OCI-LY3 (cell line): ENCODE results near the gene NFIB.

Experiments used
- EZH2phosphoT487 ChIP-seq: fragments of 200-600 bp; shearing (Covaris generic); IDR thresholded peaks from 2 replicates; pipeline ENCODE4 v1.6.1; 2018; ENCODE audit warnings: antibody characterized with exemption, mixed run types, low read depth
- TF ChIP-seq, protein P1 (sequence below): fragments of 200-600, 300-600 bp; sonication (generic); IDR thresholded peaks from 2 replicates; pipeline ENCODE4 v1.5.1; 2014; ENCODE audit warnings: antibody characterized with exemption, low read length, low read depth

GRCh38 chr9:14215614-14216013, 98.3 kb downstream of the NFIB start:
- TF ChIP-seq, protein P1, sequence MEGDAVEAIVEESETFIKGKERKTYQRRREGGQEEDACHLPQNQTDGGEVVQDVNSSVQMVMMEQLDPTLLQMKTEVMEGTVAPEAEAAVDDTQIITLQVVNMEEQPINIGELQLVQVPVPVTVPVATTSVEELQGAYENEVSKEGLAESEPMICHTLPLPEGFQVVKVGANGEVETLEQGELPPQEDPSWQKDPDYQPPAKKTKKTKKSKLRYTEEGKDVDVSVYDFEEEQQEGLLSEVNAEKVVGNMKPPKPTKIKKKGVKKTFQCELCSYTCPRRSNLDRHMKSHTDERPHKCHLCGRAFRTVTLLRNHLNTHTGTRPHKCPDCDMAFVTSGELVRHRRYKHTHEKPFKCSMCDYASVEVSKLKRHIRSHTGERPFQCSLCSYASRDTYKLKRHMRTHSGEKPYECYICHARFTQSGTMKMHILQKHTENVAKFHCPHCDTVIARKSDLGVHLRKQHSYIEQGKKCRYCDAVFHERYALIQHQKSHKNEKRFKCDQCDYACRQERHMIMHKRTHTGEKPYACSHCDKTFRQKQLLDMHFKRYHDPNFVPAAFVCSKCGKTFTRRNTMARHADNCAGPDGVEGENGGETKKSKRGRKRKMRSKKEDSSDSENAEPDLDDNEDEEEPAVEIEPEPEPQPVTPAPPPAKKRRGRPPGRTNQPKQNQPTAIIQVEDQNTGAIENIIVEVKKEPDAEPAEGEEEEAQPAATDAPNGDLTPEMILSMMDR, result no peak
- no peak for TF ChIP-seq EZH2phosphoT487
